Prostate gland (tissue), 2 donors: Measurements from ENCODE around the gene ADD2. TPM values are rescaled to one million over a fixed set of nuclear protein-coding genes. Genes with fewer than 3 reads are reported as not detected.

Experiments used
- DNase-seq: peaks from one replicate; pipeline ENCODE4 v3.0.0-alpha.2; 2019; ENCODE audit warnings: low spot score
- H3K27ac ChIP-seq, 2 donors: fragments of 200-600 bp; sonication (generic); 2 replicates each; pipeline ENCODE4 v1.5.1; 2017 to 2019
- H3K27me3 ChIP-seq: fragments of 200-600 bp; sonication (generic); replicated peaks from 2 replicates; pipeline ENCODE4 v1.5.1; 2019; ENCODE audit not compliant: insufficient read depth
- H3K36me3 ChIP-seq, 2 donors: fragments of 200-600 bp; sonication (generic); 1 replicate in 1 of 2; 2 replicates in 1 of 2; pipeline versions ENCODE4 v1.5.1 to v1.8.1; 2017 to 2019
- H3K4me1 ChIP-seq: fragments of 200-600 bp; sonication (generic); replicated peaks from 2 replicates; pipeline ENCODE4 v1.5.1; 2019
- H3K4me3 ChIP-seq, 2 donors: fragments of 200-600 bp; sonication (generic); 2 replicates each; pipeline ENCODE4 v1.5.1; 2017 to 2019
- H3K9me3 ChIP-seq: fragments of 200-600 bp; sonication (generic); 2 replicates; pipeline ENCODE4 v1.5.1; 2017
- POLR2A ChIP-seq: fragments of 450-650 bp; IDR thresholded peaks from one replicate; pipeline ENCODE4 v1.6.1; 2016; ENCODE audit warnings: antibody characterized with exemption, mild to moderate bottlenecking
- POLR2AphosphoS5 ChIP-seq: sonication (generic); formaldehyde crosslinking; IDR thresholded peaks from one replicate; pipeline ENCODE4 v1.6.1; 2017; ENCODE audit warnings: antibody characterized with exemption
- WGBS: methylation state at CpG from one replicate; pipeline ENCODE4 v1.1.5; 2018; 5-methylcytosine and 5-hydroxymethylcytosine counted together
- intact Hi-C: fragments of 100-400 bp; cut with DNase I; formaldehyde crosslinking; loops from one replicate; pipeline ENCODE4 v1.14.2; 2022
- total RNA-seq, 2 donors: library from RNA; depleted of rRNA; stranded (reverse); fragments of >200 nt; gene quantifications; one replicate each; pipeline ENCODE4 v1.1.0, GENCODE V29; 2016
- TF ChIP-seq, protein P1 (sequence below), 4 experiments: fragments of 200-600 bp in 2 of 4; fragments of 450-650 bp in 2 of 4; sonication (generic) in 2 of 4; IDR thresholded peaks; 1 replicate in 3 of 4; 2 replicates in 1 of 4; pipeline ENCODE4 v1.5.1; 2016 to 2019; ENCODE audit warnings: antibody characterized with exemption in 4 of 4, mild to moderate bottlenecking in 2 of 4, moderate library complexity in 2 of 4

ADD2 gene
- total RNA-seq, 2 donors from 2014 or later, result 0.32 to 3.1 TPM

DNA sequence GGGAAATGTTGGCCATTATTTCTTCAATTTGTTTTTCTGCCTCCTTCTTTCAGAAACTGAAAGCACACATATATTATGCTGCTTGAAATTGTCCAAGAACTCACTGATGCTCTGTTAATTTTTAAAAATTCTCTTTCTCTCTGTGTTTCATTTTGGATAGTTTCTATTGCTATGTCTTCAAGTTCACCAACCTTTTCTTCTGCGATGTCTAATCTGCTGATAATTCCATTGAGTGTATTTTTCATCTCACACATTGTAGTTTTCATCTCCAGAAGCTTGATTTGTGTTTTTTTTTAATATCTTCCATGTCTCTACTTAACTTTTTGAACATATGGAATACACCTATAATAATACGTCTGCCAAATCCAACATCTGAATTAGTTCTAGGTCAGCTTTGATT lies 116.3 kb downstream of the ADD2 start:
- Histone ChIP-seq H3K27ac (no peak overlapping the region), H3K36me3 (no peaks in the 10 kb centered on the region), H3K4me3 (no peak overlapping the region), H3K27me3 (peaks cover 3% of the 10 kb centered on the region), H3K9me3 (no peaks in the 10 kb centered on the region), H3K4me1 (no peaks in the 10 kb centered on the region)
- WGBS, result 98% methylated on average over 2 of the region's 2 CpGs
- no peak for DNase-seq
- TF ChIP-seq, protein P1, sequence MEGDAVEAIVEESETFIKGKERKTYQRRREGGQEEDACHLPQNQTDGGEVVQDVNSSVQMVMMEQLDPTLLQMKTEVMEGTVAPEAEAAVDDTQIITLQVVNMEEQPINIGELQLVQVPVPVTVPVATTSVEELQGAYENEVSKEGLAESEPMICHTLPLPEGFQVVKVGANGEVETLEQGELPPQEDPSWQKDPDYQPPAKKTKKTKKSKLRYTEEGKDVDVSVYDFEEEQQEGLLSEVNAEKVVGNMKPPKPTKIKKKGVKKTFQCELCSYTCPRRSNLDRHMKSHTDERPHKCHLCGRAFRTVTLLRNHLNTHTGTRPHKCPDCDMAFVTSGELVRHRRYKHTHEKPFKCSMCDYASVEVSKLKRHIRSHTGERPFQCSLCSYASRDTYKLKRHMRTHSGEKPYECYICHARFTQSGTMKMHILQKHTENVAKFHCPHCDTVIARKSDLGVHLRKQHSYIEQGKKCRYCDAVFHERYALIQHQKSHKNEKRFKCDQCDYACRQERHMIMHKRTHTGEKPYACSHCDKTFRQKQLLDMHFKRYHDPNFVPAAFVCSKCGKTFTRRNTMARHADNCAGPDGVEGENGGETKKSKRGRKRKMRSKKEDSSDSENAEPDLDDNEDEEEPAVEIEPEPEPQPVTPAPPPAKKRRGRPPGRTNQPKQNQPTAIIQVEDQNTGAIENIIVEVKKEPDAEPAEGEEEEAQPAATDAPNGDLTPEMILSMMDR (IDR thresholded peaks at IDR 0.05), result no peak
- TF ChIP-seq POLR2A, result no peak
- no peak for TF ChIP-seq POLR2AphosphoS5
- intact Hi-C loops, result no loop called here

- H3K4me3 ChIP-seq, result no peak overlapping the region
- TF ChIP-seq POLR2A (no peak), POLR2AphosphoS5 (no peak)
- TF ChIP-seq, protein P1 (IDR thresholded peaks at IDR 0.05), result no peak
- no peak overlapping the region for H3K27ac ChIP-seq
- no peak for DNase-seq
- H3K4me1 ChIP-seq, result no peaks in the 10 kb centered on the region
- intact Hi-C loops, result no loop called here
- no peaks in the 10 kb centered on the region for H3K27me3 ChIP-seq
- no peaks in the 10 kb centered on the region for H3K36me3 ChIP-seq
- no peaks in the 10 kb centered on the region for H3K9me3 ChIP-seq
Observed at GRCh38 chr2:70651014-70651413, 117.0 kb downstream of the ADD2 start.

DNA sequence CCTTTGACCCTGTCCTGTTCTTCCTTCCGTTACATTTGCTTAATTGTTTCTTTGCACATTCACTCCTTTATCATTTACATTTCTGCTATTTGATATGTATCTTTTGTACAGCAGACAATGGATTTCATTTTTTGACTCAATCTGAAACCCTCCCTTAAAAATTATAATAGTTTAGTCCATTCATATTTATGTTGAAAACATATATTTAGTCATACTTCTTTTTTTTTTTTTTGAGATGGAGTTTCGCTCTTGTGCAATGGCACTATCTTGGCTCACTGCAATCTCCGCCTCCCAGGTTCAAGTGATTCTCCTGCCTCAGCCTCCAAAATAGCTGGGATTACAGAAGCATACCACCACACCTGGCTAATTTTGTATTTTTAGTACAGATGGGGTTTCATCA lies 119.0 kb downstream of the ADD2 start:
- intact Hi-C loops, result no loop called here
- no peak overlapping the region for H3K27ac ChIP-seq
- 91% methylated on average over 3 of the region's 3 CpGs for WGBS
- no peak for DNase-seq
- H3K4me1 ChIP-seq, result no peaks in the 10 kb centered on the region
- H3K27me3 ChIP-seq, result no peaks in the 10 kb centered on the region
- TF ChIP-seq POLR2A (no peak), POLR2AphosphoS5 (no peak)
- TF ChIP-seq, protein P1 (IDR thresholded peaks at IDR 0.05), result no peak
- no peak overlapping the region for H3K4me3 ChIP-seq
- no peaks in the 10 kb centered on the region for H3K9me3 ChIP-seq
- H3K36me3 ChIP-seq, result no peaks in the 10 kb centered on the region

GRCh38 chr2:70647873-70648481 lies 120.0 kb downstream of the ADD2 start:
- no peaks in the 10 kb centered on the region for H3K9me3 ChIP-seq
- H3K27me3 ChIP-seq, result no peaks in the 10 kb centered on the region
- peak; percentile 51 for DNase-seq
- H3K27ac ChIP-seq, result no peak overlapping the region
- H3K4me3 ChIP-seq, result no peak overlapping the region
- no peaks in the 10 kb centered on the region for H3K4me1 ChIP-seq
- 8% methylated on average over 9 of the region's 9 CpGs for WGBS
- TF ChIP-seq, protein P1 (IDR thresholded peaks at IDR 0.05), result peak; percentile 63 to 91 (median 81)
- TF ChIP-seq POLR2A (no peak), POLR2AphosphoS5 (no peak)
- H3K36me3 ChIP-seq, result no peaks in the 10 kb centered on the region
- intact Hi-C loops, result no loop called here

DNA sequence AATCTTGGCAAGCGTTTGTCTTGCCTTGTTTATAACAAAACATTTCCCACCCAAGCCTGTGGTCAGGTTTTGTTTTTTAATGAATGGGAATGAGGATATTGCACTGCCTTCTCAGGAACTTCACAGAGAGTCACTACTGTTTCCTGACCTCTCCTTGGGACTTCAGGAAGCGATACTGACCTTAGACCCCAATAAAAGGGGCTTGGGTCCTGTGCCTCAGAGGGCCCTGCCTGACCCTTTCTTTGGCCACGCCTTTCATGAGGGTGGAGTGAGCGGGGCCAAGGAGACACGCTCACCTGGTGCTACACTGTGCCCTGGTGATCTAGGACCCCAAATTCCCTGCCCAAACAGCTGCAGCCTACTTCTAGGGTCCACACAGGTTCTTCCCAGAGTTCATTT lies 121.6 kb downstream of the ADD2 start:
- intact Hi-C loops, result no loop called here
- TF ChIP-seq POLR2A (no peak), POLR2AphosphoS5 (no peak)
- Histone ChIP-seq H3K9me3 (no peaks in the 10 kb centered on the region), H3K27ac (no peak overlapping the region), H3K27me3 (no peaks in the 10 kb centered on the region), H3K4me3 (no peak overlapping the region), H3K36me3 (no peaks in the 10 kb centered on the region), H3K4me1 (no peaks in the 10 kb centered on the region)
- 49% methylated on average over 5 of the region's 5 CpGs for WGBS
- DNase-seq, result no peak
